ENCODE measurements around the gene EEF1G. TPM values are rescaled to one million over a fixed set of nuclear protein-coding genes. Genes with fewer than 3 reads are reported as not detected.

EEF1G gene
- total and polyA plus RNA-seq, 2 of the 13 experiments (the other 11 are each of a cell fraction or from before 2014, with no cell fraction given), result 1,787 to 2,144 TPM

DNA sequence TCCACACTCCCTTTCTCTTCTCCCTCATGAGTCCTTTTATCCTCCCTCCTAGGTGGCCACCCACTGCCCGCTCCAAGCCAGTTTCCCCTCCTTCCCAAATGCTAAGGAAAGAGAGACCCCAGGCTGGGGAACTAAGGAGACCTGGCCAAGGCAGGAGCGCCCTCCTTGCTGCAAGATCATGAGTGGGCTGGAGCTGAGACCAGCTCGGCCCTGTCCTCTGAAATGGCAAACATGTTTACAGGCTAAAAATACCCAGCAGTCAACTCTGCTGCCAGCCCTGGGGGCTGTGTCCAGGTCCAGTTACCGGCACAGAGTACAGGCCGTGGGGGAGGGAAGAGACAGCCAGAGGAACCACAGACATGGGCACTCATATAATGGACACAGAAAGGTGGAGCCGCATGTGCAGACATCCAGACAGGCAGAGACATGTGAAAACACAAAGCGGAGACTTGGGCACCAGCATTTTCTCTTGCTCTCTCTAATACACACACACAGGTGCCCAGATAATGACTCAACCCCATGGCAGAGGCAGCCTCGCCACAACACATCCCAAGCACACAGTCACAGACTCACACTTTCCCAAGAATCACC, 25.9 kb downstream of the EEF1G start (continued):
- TF ChIP-seq ZNF784 (CRISPR knock-in tag; IDR thresholded peaks at IDR 0.05; ENCODE audit: borderline replicate concordance), result no peak
- TF ChIP-seq NR1H2 (CRISPR knock-in tag; IDR thresholded peaks at IDR 0.05; ENCODE audit: borderline replicate concordance, low read depth), result no peak
- 0 out of 2 replicates have a peak, but pooled peaks have one; percentile 33 for TF ChIP-seq MIER3 (CRISPR knock-in tag; IDR thresholded peaks at IDR 0.05; ENCODE audit: borderline replicate concordance)
- no peak; the same call in 1 of the 2 replicates for TF ChIP-seq KMT2B (CRISPR knock-in tag; IDR thresholded peaks at IDR 0.05)
- TF ChIP-seq HBP1 (CRISPR knock-in tag; IDR thresholded peaks at IDR 0.05; ENCODE audit: low read depth), result peak; percentile 41; the same call in 1 of the 2 replicates
- TF ChIP-seq TBL1XR1 (IDR thresholded peaks at IDR 0.05; ENCODE audit: borderline replicate concordance, low read length, partially characterized antibody), result peak; percentile 26
- peak; percentile 32; the same call in 1 of the 2 replicates for TF ChIP-seq HMG20A (CRISPR knock-in tag; IDR thresholded peaks at IDR 0.05; ENCODE audit: borderline replicate concordance)
- no peak for TF ChIP-seq ZMYM2 (CRISPR knock-in tag; IDR thresholded peaks at IDR 0.05)
- TF ChIP-seq ZNF782 (CRISPR knock-in tag; IDR thresholded peaks at IDR 0.05; ENCODE audit: borderline replicate concordance), result no peak
- TF ChIP-seq, protein P1, sequence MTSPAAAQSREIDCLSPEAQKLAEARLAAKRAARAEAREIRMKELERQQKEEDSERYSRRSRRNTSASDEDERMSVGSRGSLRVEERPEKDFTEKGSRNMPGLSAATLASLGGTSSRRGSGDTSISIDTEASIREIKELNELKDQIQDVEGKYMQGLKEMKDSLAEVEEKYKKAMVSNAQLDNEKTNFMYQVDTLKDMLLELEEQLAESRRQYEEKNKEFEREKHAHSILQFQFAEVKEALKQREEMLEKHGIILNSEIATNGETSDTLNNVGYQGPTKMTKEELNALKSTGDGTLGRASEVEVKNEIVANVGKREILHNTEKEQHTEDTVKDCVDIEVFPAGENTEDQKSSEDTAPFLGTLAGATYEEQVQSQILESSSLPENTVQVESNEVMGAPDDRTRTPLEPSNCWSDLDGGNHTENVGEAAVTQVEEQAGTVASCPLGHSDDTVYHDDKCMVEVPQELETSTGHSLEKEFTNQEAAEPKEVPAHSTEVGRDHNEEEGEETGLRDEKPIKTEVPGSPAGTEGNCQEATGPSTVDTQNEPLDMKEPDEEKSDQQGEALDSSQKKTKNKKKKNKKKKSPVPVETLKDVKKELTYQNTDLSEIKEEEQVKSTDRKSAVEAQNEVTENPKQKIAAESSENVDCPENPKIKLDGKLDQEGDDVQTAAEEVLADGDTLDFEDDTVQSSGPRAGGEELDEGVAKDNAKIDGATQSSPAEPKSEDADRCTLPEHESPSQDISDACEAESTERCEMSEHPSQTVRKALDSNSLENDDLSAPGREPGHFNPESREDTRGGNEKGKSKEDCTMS (CRISPR knock-in tag; conservative IDR thresholded peaks at IDR 0.05), result no peak
- no peak for TF ChIP-seq ZNF724P (CRISPR knock-in tag; IDR thresholded peaks at IDR 0.05; ENCODE audit: borderline replicate concordance)
- TF ChIP-seq ARNTL (CRISPR knock-in tag; IDR thresholded peaks at IDR 0.05), result peak; percentile 42; the same call in 1 of the 2 replicates
- no peak for TF ChIP-seq RBM39 (IDR thresholded peaks at IDR 0.05; ENCODE audit: low read depth, low read length, poor library complexity, severe bottlenecking)
- TF ChIP-seq ZFP82 (CRISPR knock-in tag; IDR thresholded peaks at IDR 0.05; ENCODE audit: borderline replicate concordance), result no peak
- peak; percentile 62 for TF ChIP-seq BCL6 (CRISPR knock-in tag; IDR thresholded peaks at IDR 0.05)
- TF ChIP-seq SOX6 (IDR thresholded peaks at IDR 0.05), result no peak
- TF ChIP-seq SOX6 (CRISPR knock-in tag; IDR thresholded peaks at IDR 0.05), result no peak; the same call in 1 of the 2 replicates
- TF ChIP-seq, protein P2, sequence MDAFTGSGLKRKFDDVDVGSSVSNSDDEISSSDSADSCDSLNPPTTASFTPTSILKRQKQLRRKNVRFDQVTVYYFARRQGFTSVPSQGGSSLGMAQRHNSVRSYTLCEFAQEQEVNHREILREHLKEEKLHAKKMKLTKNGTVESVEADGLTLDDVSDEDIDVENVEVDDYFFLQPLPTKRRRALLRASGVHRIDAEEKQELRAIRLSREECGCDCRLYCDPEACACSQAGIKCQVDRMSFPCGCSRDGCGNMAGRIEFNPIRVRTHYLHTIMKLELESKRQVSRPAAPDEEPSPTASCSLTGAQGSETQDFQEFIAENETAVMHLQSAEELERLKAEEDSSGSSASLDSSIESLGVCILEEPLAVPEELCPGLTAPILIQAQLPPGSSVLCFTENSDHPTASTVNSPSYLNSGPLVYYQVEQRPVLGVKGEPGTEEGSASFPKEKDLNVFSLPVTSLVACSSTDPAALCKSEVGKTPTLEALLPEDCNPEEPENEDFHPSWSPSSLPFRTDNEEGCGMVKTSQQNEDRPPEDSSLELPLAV (CRISPR knock-in tag; conservative IDR thresholded peaks at IDR 0.05; ENCODE audit: low read depth), result no peak
- no peak for TF ChIP-seq ZNF672 (CRISPR knock-in tag; IDR thresholded peaks at IDR 0.05)
- TF ChIP-seq SALL2 (CRISPR knock-in tag; IDR thresholded peaks at IDR 0.05), result no peak
- no peak for TF ChIP-seq GABPA (IDR thresholded peaks at IDR 0.05; ENCODE audit: low read depth, low read length)
- TF ChIP-seq GABPA (CRISPR knock-in tag; IDR thresholded peaks at IDR 0.05; ENCODE audit: low read depth), result no peak; the same call in 1 of the 2 replicates
- peak; percentile 28; the same call in 1 of the 2 replicates for TF ChIP-seq ZNF124 (CRISPR knock-in tag; IDR thresholded peaks at IDR 0.05)
- no peak for TF ChIP-seq ZNF564 (CRISPR knock-in tag; IDR thresholded peaks at IDR 0.05)
- peak; percentile 19; the same call in 1 of the 2 replicates for TF ChIP-seq HOXA3 (CRISPR knock-in tag; IDR thresholded peaks at IDR 0.05)
- TF ChIP-seq ZNF329 (CRISPR knock-in tag; IDR thresholded peaks at IDR 0.05; ENCODE audit: low read depth), result no peak

All from HepG2 (cell line).